DMS79 (cell line): ENCODE data around the gene LRRC15.

Source experiments
- DNase-seq: peaks from one replicate; lab custom pipeline; 2025; lab: John Stamatoyannopoulos, UW

Gene LRRC15

GRCh38 chr3:194332858-194333211 is 36.7 kb downstream of the LRRC15 start:
- DNase-seq: no peak

GRCh38 chr3:194330579-194330978 is 39.0 kb downstream of the LRRC15 start:
- DNase-seq: no peak

DNA sequence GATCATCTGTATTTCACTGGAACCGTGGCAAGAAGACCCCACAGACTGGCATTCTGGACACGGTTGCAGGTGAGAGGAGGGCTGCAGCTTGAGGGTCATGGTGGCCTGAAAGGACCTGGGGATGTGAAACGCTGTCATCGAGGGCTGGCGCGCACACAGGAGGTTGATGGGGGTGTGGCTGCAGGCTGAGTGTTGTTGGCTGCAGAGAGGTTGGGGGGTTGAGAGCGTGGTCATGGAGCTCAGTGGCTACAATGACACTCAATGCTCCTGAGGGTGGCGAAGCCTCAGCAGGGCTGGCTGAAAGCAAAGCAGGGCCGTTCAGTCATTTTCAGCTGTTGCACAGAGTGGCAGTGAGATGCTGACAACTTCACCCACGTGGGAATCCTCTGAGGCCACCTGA is 39.4 kb downstream of the LRRC15 start:
- DNase-seq: no peak

- DNase-seq: no peak
Observed at GRCh38 chr3:194329583-194329965, 40.0 kb downstream of the LRRC15 start.

DNA sequence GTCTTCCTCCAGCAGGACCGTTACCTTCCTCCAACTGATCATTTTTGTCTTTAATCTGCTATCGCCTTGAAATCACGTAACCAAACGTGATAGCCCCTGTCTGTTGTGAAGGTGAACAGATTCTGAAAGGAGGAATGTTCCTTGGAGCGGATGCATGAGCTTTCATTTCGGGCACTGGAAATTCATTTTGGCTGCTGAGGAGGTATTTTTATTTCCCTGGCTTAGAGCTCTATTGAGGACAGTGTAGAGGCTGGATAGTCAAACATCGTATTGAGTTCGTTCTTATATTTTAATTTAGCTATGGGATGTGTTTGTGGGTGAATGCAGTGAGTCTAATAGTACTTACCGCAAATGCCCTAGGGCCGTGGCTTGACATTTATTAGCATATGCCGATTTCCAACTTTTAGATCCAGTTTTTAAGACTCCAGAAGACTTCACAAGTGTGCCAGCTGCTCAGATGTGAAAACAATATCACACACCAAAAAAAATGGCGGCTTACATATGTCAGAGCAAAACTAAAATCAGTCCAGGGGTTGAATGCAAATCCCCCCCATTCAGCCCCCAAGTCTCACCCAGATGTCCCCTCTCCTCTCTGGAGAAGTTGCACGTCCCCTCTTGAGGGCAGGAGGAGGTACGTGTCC is 40.5 kb downstream of the LRRC15 start:
- no peak for DNase-seq

DNA sequence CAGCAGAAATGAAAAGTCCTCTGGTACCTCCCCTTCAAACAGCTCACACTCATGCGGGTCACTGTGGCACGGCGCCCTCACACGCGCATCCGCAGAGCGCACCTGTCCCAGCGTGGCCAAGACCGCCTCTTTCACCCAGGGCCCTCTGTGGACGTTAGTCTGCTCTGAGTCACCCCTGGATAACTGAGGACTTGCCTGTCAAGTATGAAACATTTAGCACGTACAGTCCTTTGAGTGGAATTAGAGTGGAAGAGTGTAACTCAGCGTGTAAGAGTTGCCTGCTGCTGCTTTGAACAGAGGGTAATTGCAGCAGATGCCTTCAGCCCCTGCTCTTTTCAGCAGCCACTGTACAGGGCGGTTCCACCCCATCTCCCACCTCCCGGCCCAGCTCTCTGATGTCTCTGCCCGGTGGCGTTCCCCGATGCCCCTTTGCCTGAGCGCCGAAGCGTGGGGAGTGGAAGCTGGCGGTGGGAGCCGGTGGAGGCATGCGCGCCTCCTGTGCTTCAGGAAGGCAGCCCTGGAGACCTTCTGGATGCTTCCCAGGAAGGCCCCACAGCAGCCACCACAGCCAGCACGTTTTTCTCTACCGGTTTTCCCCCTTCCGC is 41.4 kb downstream of the LRRC15 start:
- no peak for DNase-seq

- DNase-seq: no peak
Observed at GRCh38 chr3:194327218-194328052, 42.1 kb downstream of the LRRC15 start.

DNA sequence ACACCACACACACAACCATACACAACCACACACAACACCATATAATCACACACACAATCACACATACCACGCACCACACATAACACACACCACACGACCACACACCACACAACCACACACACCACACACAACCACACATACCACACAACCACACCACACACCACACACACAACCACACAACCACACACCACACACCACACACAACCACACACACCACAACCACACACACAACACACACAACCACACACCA is 42.6 kb downstream of the LRRC15 start:
- no peak for DNase-seq

DNA sequence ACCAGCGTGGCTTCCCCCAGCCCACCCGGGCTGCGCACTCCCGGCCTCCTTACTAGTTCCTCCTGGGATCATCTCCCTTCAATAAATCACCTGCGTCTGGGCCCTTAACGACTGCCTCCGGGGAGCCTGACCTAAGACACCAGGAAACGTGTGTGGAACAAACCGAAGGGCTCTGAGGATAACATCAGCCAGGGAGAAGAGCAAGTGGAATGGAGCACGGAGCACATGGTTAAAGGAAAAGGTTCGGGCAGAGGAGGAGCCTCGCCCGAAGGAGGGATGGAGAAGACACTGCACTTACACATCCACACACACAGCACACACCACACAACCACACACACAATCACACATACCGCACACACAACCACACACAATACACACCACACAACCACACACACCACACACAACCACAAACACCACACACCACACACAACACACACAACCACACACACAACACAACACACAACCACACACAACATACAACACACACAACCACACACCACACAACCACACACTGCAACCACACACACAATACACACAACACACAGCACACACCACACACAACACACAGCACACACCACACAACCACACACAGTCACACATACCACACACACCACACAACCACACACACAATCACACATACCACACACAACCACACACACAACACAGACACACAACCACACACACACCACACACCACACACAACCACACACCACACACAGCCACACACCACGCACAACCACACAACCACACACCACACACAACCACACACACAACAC is 43.2 kb downstream of the LRRC15 start:
- no peak for DNase-seq

- no peak for DNase-seq
Observed at GRCh38 chr3:194325424-194326153, 44.0 kb downstream of the LRRC15 start.

- no peak for DNase-seq
Observed at GRCh38 chr3:194324823-194325327, 44.7 kb downstream of the LRRC15 start.

GRCh38 chr3:194323785-194324735 is 45.5 kb downstream of the LRRC15 start:
- DNase-seq: no peak

GRCh38 chr3:194322678-194323211 is 46.8 kb downstream of the LRRC15 start:
- no peak for DNase-seq

DNA sequence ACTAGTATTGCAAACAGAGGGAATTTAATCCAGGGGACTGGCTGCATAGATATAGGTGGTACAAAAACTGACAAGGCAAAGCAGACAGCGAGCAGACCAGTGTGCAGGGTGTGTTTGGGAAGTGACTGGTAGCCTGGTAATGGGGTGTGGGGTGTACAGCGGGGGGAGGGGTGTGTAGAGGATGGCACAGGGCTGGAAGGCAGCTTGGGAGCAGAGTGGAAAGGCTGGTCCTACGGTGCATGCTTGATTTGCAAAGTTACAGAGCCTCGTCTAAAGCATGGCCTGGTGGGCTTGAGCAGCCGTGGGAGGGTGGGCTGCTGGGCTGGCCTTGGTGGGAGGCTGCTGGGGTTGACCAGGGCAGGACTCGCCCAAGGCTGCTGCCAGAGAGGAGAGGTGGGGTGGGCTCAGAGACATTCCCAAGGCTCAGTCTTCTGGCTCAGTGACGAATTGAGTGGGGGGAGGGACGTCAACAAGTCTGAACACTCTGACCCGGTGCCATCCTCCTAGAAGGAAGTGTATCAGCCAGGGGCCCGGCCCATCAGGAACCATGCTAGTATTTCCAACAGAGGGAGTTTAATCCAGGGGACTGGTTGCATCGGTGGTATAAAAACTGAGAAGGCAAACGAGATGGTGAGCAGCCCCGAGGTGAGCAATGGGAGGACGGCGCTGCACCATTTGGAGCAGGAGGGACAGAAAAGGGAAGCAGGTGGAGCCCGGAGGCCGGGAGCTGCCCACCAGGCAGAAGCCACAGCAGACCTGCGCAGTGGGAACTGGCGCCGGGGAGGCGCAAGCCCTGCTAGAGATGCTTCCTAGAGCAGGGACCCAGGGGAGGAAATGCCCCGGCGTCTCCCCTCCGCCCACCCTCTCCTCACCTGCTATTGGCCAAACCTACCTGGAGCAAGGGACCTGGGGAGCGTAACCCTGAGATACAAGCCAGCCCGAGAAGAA is 47.6 kb downstream of the LRRC15 start:
- no peak for DNase-seq

- DNase-seq: no peak
Observed at GRCh38 chr3:194320744-194321243, 48.7 kb downstream of the LRRC15 start.

- DNase-seq: no peak
Observed at GRCh38 chr3:194320100-194320499, 49.4 kb downstream of the LRRC15 start.

DNA sequence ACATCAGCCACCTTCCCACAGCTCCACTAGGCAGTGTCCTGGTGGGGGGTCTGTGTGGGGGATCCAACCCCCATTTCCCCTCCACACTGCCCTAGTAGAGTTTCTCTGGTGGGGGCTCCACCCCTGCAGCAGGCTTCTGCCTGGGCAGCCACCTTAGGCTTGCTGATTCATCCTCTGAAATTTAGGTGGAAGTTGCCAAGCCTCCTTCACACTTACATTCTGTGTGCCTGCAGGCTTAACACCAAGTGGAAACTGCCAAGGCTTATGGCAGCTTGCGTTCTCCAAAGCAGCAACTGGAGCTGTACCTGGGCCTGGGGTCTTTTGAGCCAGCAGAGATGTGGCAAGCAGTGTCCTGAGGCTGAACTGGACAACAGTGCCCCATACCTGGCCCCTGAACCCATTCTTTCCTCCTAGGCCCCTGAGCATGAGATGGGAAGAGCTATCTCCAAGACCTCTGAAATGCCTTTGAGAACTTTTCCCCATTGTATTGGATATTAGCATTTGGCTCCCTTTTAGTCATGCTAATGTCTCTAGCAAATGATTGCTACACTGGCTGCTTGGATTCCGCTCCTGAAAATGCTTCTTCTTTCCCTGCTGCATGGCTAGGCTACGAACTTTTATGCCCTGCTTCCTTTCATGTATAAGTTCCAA is 50.9 kb downstream of the LRRC15 start:
- DNase-seq: no peak

GRCh38 chr3:194316918-194317317 is 52.6 kb downstream of the LRRC15 start:
- no peak for DNase-seq

DNA sequence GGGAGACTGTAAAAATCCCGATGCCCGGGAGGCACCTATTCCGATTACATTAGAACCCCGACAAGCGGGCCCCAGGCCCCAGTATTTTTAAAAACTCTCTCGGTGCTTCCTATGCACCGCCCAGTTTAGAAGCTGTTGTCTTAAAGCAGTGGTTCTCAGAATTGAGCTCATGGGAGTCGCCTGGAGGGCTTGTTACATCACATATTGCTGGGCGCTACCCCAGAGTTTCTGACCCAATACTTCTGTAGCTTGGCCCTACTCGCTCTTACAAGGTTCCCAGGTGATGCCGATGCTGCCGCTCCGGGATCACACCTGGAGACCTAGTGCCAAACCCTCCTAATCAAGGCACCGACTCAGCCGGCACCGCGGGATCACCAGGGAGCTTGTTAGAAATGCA is 53.6 kb downstream of the LRRC15 start:
- no peak for DNase-seq
